HS-5 (cell line): Measurements from ENCODE around the gene KMT2D.
A peak's percentile ranks its signal among the peaks of the same experiment; 100 is the strongest.

Source experiments
- DNase-seq: peaks from one replicate; pipeline ENCODE4 v3.0.0-alpha.2; 2012; ENCODE audit warnings: low read depth

The KMT2D gene

DNA sequence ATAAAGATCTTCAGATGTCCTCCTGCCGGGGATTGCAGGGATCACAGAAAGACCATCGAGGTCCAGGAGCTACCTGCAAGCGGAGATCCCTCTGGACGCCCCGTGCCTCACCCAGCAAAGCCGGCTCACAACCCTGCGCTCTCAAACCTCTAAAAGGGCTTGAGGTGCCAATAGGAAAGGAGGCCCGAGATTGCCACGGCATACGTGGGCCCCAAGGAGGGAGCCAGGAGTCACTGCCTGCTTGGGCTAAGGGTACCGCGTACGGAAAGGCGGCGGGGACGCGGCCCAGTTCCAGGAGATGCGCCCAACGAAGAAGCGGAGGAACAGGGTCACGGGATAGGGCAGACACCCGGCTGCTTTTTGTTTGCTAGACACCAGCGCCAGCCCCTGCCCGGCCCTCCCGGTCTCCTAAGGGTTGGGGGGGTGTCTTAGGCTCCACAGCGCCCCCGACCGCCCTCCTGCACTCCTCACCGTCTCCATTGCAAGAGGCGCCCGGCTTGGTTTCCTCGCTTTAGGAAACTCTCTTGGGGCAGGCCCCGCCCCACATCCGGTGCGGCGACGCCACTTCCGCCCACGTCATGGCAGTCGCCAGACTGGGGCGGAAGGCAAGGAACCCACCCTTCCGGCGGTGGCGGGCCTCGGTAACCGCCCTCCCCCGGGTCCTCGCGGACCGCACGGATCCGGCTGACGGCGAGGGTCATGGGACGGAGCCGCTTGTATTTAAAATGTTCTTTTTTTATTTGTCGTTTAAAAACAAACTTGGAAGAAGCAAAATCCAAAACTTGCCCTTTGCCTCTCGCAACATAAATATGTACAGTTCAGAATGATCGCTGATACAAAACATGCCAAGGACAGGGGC, 42.1 kb downstream of the KMT2D start, which contains the start of gene PRKAG1:
PRKAG1 (minus strand) TSS at position 516 of the 859 bp plus-strand sequence; CDS start at position 480, 36 bp downstream.
- peak; percentile 77 for DNase-seq

DNA sequence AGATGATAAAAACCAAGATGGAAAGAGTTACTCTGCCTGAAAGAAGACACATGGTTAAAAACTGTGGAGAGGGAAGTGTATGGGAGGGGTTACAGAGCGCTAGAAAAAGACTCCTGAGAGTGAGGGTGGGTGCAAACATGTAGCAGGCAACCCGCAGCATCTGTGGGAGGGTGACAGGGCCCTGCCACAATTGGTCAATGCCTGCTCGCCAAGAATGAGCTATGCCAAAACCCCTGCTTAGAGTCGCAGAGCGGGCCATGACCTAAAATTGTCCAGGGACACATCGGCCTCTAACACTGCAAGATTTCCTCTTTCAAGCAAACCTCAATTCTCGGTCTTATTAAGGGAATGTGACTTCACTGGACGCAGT, 42.7 kb downstream of the KMT2D start:
- DNase-seq = no peak

DNA sequence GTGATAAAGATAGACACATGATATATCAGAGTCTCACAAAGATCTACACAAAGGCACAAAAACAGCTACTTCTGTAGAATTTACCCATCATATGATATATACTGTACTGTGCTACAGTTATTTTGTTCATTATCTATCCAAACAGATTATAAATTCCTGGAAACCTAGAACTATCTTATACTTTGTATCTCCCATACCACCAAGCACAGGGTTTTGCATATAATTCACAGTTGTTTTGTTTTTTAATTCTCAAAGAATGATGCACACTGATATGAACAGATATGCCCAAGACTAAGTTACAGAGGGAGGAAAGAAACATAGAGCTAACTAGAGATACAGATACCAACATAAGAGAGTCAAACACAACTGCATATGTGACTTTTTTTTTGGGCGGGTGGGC, 45.4 kb downstream of the KMT2D start:
- no peak for DNase-seq

DNA sequence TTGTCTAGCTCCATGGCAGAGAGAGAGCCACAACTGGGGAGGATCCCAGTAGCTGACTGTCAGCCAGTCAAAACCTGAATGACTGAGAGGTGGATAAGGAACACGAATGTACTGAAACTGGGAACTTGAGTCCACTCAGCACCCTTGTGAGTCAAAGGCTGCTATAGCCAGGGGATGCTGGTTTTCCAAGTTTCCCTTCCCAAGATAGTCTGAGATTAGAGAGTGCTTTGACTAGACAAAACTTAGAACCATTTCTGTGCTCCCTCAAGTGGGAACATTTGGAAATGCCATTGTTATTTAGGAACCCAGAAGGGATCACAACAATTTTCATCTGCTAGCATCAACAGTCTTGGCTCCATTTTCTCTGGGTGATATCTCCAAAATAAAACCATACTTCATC, 46.0 kb downstream of the KMT2D start:
- no peak for DNase-seq

DNA sequence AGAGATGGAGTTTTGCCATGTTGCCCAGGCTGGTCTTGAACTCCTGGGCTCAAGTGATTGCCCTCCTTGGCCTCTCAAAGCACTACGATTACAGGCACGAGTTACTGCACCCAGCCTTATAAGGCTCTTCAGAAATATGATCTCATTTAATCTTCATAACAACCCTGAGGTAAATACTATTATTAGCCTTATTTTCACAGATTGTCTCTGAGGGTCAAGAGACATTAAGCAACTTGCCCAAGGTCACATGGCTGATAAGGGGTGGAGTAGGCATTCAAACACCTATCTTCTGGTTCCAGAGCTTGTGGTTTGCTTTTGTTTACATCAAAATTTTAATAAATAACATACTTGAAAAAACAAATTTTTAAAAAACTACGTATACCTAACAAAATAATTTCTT, 47.2 kb downstream of the KMT2D start:
- DNase-seq = no peak

DNA sequence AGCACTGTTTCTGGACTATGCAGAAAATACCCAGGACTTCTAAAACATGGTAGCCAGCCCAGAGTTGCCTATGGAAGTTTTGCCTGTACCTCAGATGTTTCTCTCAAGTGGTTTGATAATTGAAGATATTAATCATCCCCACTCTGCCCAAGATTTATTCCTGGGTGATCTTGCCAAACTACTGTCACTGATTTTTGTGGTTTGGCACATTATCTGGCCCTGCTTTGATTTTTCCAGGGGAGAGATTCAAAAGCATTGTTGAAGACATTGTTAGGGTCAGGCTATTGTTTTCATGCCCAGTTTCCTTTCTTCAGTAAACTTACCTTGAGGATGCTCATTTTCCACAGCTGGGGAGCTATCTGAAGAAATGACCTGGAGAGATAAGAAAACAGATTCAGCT, 47.9 kb downstream of the KMT2D start:
- DNase-seq = no peak
